GM12878 (cell line): ENCODE results near the gene TMEM14B. TPM values are rescaled to one million over a fixed set of nuclear protein-coding genes. Genes with fewer than 3 reads are reported as not detected.

Experiments used
- ATAC-seq: fragments of 200-7000 bp; cut with Tn5 transposase; 3 replicates; pipeline ENCODE4 v1.9.1; 2020; ENCODE audit warnings: mild to moderate bottlenecking, moderate library complexity
- BruUV-seq: library from RNA; stranded (reverse); fragments of 400-500 nt; replicated peaks from 2 replicates; lab custom pipeline; 2021; lab: Mats Ljungman, UMichigan
- CTCF ChIA-PET: fragments of 300-600 bp; sonication (Branson Sonifier 250); formaldehyde crosslinking; extraction: SDS; loops from one replicate; lab custom pipeline; 2021; ENCODE audit warnings: inconsistent platforms; lab: Yijun Ruan, JAX
- POLR2A ChIA-PET: fragments of 350-600 bp; formaldehyde crosslinking; extraction: SDS; loops from one replicate; lab custom pipeline; 2021; ENCODE audit warnings: inconsistent platforms; lab: Charles Lee
- RAD21 ChIA-PET: fragments of 300-600 bp; sonication (Branson Sonifier 250); formaldehyde crosslinking; loops from one replicate; lab custom pipeline; 2023; ENCODE audit warnings: antibody characterized with exemption; ENCODE audit not compliant: unreplicated experiment; lab: Charles Lee
- SMC1A ChIA-PET: fragments of 300-600 bp; sonication (Branson Sonifier 250); formaldehyde crosslinking; loops from one replicate; lab custom pipeline; 2023; ENCODE audit not compliant: unreplicated experiment, uncharacterized antibody; lab: Charles Lee
- DNase-seq: peaks from one replicate; pipeline ENCODE4 v3.0.0-alpha.2; 2011; ENCODE audit warnings: low read depth, low spot score
- FAIRE-seq: peaks from 3 replicates; lab custom pipeline; 2011; peaks lifted over from hg19 to GRCh38; lab: Jason Lieb, UNC
- H2AFZ ChIP-seq: 2 replicates; pipeline ENCODE4 v1.6.0; 2011; ENCODE audit warnings: low read depth, low read length, control low read depth; ENCODE audit not compliant: control insufficient read depth
- H3K27ac ChIP-seq: 2 replicates; pipeline ENCODE4 v1.5.1; 2011; ENCODE audit warnings: control low read depth; ENCODE audit not compliant: control insufficient read depth, insufficient read depth
- H3K27me3 ChIP-seq, 2 experiments: replicated peaks in 1 of 2; 2 replicates each; pipeline versions ENCODE4 v1.6.0 to v1.6.1; 2011; ENCODE audit warnings: low read length in 1 of 2; ENCODE audit not compliant: control insufficient read depth in 2 of 2, insufficient read depth in 2 of 2
- H3K36me3 ChIP-seq, 2 experiments: 2 replicates each; pipeline ENCODE4 v1.5.1; 2011; ENCODE audit warnings: low read length in 1 of 2; ENCODE audit not compliant: control insufficient read depth in 2 of 2, insufficient read depth in 2 of 2
- H3K4me1 ChIP-seq: 2 replicates; pipeline ENCODE4 v1.6.1; 2011; ENCODE audit warnings: mild to moderate bottlenecking, low read length, moderate library complexity, mixed read lengths; ENCODE audit not compliant: control insufficient read depth, insufficient read depth
- H3K4me2 ChIP-seq: 2 replicates; pipeline ENCODE4 v1.6.0; 2011; ENCODE audit warnings: control low read depth; ENCODE audit not compliant: control insufficient read depth, insufficient read depth
- H3K4me3 ChIP-seq: fragments of 200-600 bp; sonication (generic); 2 replicates; pipeline ENCODE4 v1.5.1; 2016
- H3K79me2 ChIP-seq: 2 replicates; pipeline ENCODE4 v1.6.0; 2011; ENCODE audit warnings: low read length; ENCODE audit not compliant: control insufficient read depth, insufficient read depth
- H3K9ac ChIP-seq: 2 replicates; pipeline ENCODE4 v1.8.0; 2011; ENCODE audit warnings: low read length, control low read depth, mixed read lengths; ENCODE audit not compliant: control insufficient read depth, insufficient read depth
- H3K9me3 ChIP-seq: replicated peaks from 3 replicates; pipeline ENCODE4 v1.5.1; 2011; ENCODE audit warnings: mild to moderate bottlenecking, low read length; ENCODE audit not compliant: control insufficient read depth, insufficient read depth
- H4K20me1 ChIP-seq: 2 replicates; pipeline ENCODE4 v1.6.0; 2011; ENCODE audit not compliant: control insufficient read depth, insufficient read depth
- ATF7 ChIP-seq: fragments of 450-650 bp; IDR thresholded peaks from 2 replicates; pipeline ENCODE4 v1.6.1; 2016; ENCODE audit warnings: low read depth, mild to moderate bottlenecking
- BCL3 ChIP-seq: IDR thresholded peaks from 2 replicates; pipeline ENCODE4 v1.6.1; 2011; ENCODE audit warnings: borderline replicate concordance, low read depth, mild to moderate bottlenecking, moderate library complexity, low read length; ENCODE audit not compliant: insufficient read depth, poor library complexity, severe bottlenecking
- KLF5 ChIP-seq: fragments of 450-650 bp; IDR thresholded peaks from 2 replicates; pipeline ENCODE4 v1.6.1; 2014; ENCODE audit warnings: mild to moderate bottlenecking; ENCODE audit not compliant: partially characterized antibody
- RCOR1 ChIP-seq: conservative IDR thresholded peaks from 2 replicates; pipeline ENCODE4 v1.6.1; 2012; ENCODE audit warnings: low read depth, low read length, improper control_type of control experiment
- SMAD1 ChIP-seq: fragments of 450-650 bp; IDR thresholded peaks from 2 replicates; pipeline ENCODE4 v1.6.1; 2018; ENCODE audit warnings: mild to moderate bottlenecking, low read depth; ENCODE audit not compliant: partially characterized antibody
- TCF12 ChIP-seq: IDR thresholded peaks from 2 replicates; pipeline ENCODE4 v1.6.1; 2011; ENCODE audit warnings: low read depth, mild to moderate bottlenecking, low read length
- WGBS: methylation state at CpG from one replicate; pipeline ENCODE4 v1.1.6; 2016; ENCODE audit warnings: low lambda C conversion rate; ENCODE audit not compliant: insufficient replicate concordance, insufficient coverage; ENCODE audit errors: missing lambda C conversion rate; 5-methylcytosine and 5-hydroxymethylcytosine counted together
- in situ Hi-C: fragments of 300-500 bp; cut with MboI; formaldehyde crosslinking; loops from 9 replicates; pipeline ENCODE4 v1.14.3; 2018; ENCODE audit warnings: mixed read lengths
- intact Hi-C: fragments of 100-400 bp; cut with micrococcal nuclease; formaldehyde crosslinking; loops from one replicate; pipeline ENCODE4 v1.14.2; 2022; ENCODE audit not compliant: unreplicated experiment
- polyA plus RNA-seq, 11 experiments: library from polyadenylated mRNA; depleted of rRNA in 4 of 11; unstranded in 6 of 11; stranded (reverse) in 5 of 11; fragments of >200 nt; fragmentation: Nextera tagmentation in 4 of 11; fragmentation: Illumina TruSeq in 1 of 11; extraction: Ambion mirVana in 4 of 11; extraction: Trizol in 1 of 11; gene quantifications; 1 replicate in 1 of 11; 2 replicates in 10 of 11; pipeline versions ENCODE4 v1.2.1 to v1.2.3, GENCODE V29; 2011 to 2016; ENCODE audit warnings: inconsistent platforms in 2 of 11, missing spikeins in 2 of 11, low read depth in 1 of 11
- total RNA-seq, 4 experiments: library from RNA; depleted of rRNA in 3 of 4; stranded (reverse); fragments of >200 nt in 3 of 4; fragmentation: Illumina TruSeq in 1 of 4; extraction: Trizol in 1 of 4; gene quantifications; 2 replicates each; pipeline versions ENCODE4 v1.2.1 to v1.2.3, GENCODE V29; 2013 to 2021

TMEM14B gene
- total and polyA plus RNA-seq, 10 of the 15 experiments (the other 5 are each of a cell fraction or from before 2014, with no cell fraction given): 80.5 to 399 (median 136) TPM

- CTCF ChIA-PET: interaction anchor here (0.8 to 12.1 kb wide), 2 partner anchors 26 to 314 kb away, joined by 4 to 153 read pairs; no protein-coding TSS in a partner anchor
- no peak for FAIRE-seq
- in situ Hi-C loops: no loop called here
These were observed 46.6 kb downstream of the TMEM14B start for GRCh38 chr6:10794239-10794638.

More at GRCh38 chr6:10794239-10794638, 46.6 kb downstream of the TMEM14B start:
- WGBS: 58% methylated on average over 3 of the region's 3 CpGs
- H3K4me2 ChIP-seq: no peak overlapping the region
- no peak overlapping the region for H3K4me3 ChIP-seq
- no peaks in the 10 kb centered on the region for H3K9me3 ChIP-seq
- no peaks in the 10 kb centered on the region for H3K79me2 ChIP-seq
- no peaks in the 10 kb centered on the region for H3K36me3 ChIP-seq
- RAD21 ChIA-PET: interaction anchor here (1.3 kb wide), 1 partner anchor 275 kb away, joined by 3 read pairs; no protein-coding TSS in a partner anchor
- H3K4me1 ChIP-seq: no peaks in the 10 kb centered on the region
- no TSS peak for BruUV-seq
- intact Hi-C loops: no loop called here
- DNase-seq (no peak), ATAC-seq (no peak)
- no peak for TF ChIP-seq ATF7
- TF ChIP-seq TCF12: no peak
- no peak for TF ChIP-seq SMAD1
- TF ChIP-seq RCOR1: no peak
- no peak for TF ChIP-seq BCL3
- no peak for TF ChIP-seq KLF5
- H4K20me1 ChIP-seq: no peaks in the 10 kb centered on the region
- H2AFZ ChIP-seq: no peak overlapping the region
- SMC1A ChIA-PET: interaction anchor here (1.1 to 2.2 kb wide), 2 partner anchors 313 to 315 kb away, joined by 5 read pairs; no protein-coding TSS in a partner anchor
- H3K27ac ChIP-seq: no peak overlapping the region
- H3K27me3 ChIP-seq: no peaks in the 10 kb centered on the region
- POLR2A ChIA-PET: no interaction called here
- no peak overlapping the region for H3K9ac ChIP-seq
